ENCODE data around the gene LAIR2.

DNA sequence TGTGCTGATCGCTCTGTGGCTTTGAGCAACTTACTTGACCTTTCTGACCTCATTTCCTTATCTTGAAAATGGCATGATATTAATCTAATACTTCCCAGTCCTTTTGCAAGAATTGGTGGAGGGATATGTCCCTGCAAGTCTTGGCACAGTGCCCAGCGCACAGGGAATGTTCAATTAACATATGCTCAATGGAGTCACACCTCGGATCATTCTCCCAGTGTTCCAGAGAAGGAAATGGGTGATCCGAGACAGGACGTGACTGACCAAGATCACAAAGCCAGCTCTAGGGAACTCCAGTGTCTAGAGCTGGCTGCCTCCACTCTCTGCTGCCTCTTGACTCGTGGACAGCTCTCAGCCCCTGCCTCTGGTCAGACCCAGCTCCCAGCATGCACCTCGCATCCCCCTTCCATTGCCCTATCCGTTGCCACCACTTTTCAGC, 33.1 kb upstream of the LAIR2 start:
- no peak for TF ChIP-seq CTCF (IDR thresholded peaks at IDR 0.05; ENCODE audit: low read depth, low read length)
- no peak for TF ChIP-seq MYC (IDR thresholded peaks at IDR 0.05; ENCODE audit: low read depth, low read length)
- TF ChIP-seq POLR2A (IDR thresholded peaks at IDR 0.05; ENCODE audit: extremely low read depth, insufficient read length): no peak
- TF ChIP-seq MAX (IDR thresholded peaks at IDR 0.05; ENCODE audit: low read depth, low read length): no peak

Data from NB4 (cell line).